Mammary epithelial cell (primary cell): ENCODE results near the gene GNL3.
"Not testable (repeated sequence)": the region's sequence is repeated elsewhere in the genome, so short reads cannot be mapped to it uniquely, and the experiment has no call there.

ENCODE experiments used
- CTCF ChIP-seq, 2 donors: IDR thresholded peaks in 1 of 2; conservative IDR thresholded peaks in 1 of 2; 2 replicates each; pipeline ENCODE4 v1.5.1; 2011 to 2012; ENCODE audit warnings: inconsistent platforms in 2 of 2, low read length in 2 of 2, mild to moderate bottlenecking in 2 of 2, control low read depth in 1 of 2, low read depth in 1 of 2; ENCODE audit not compliant: insufficient read depth in 1 of 2; ENCODE audit errors: extremely low read depth in 1 of 2
- EZH2 ChIP-seq: IDR thresholded peaks from 2 replicates; pipeline ENCODE4 v1.6.1; 2012; ENCODE audit warnings: low read length, inconsistent platforms, borderline replicate concordance

GRCh38 chr3:52676201-52676600 lies 9.6 kb upstream of the GNL3 start:
- TF ChIP-seq CTCF (conservative IDR thresholded peaks at IDR 0.05 in 1 of 2, IDR thresholded peaks at IDR 0.05 in 1 of 2; ENCODE audit: extremely low read depth in 1 of 2, insufficient read depth in 1 of 2, low read depth in 1 of 2, low read length in 2 of 2); EZH2: not testable (repeated sequence)
